HepG2 (cell line): ENCODE measurements around the gene RAD17. TPM values are rescaled to one million over a fixed set of nuclear protein-coding genes. Genes with fewer than 3 reads are reported as not detected.
A peak's percentile ranks its signal among the peaks of the same experiment; 100 is the strongest.

Experiments used
- ARID4A ChIP-seq: sonication (generic); formaldehyde crosslinking; IDR thresholded peaks from 2 replicates; pipeline ENCODE4 v1.5.0; 2020; ENCODE audit warnings: mild to moderate bottlenecking, missing genetic modification reagents, borderline replicate concordance
- FOXP4 ChIP-seq: sonication (generic); formaldehyde crosslinking; IDR thresholded peaks from 2 replicates; pipeline ENCODE4 v1.4.0; 2020; ENCODE audit warnings: missing genetic modification reagents
- HBP1 ChIP-seq: IDR thresholded peaks from 2 replicates; pipeline ENCODE4 v1.6.1; 2016; ENCODE audit warnings: low read depth, control low read depth
- HDAC2 ChIP-seq: sonication (generic); formaldehyde crosslinking; IDR thresholded peaks from 2 replicates; pipeline ENCODE4 v1.4.0; 2020; ENCODE audit warnings: missing genetic modification reagents
- MED13 ChIP-seq: sonication (generic); formaldehyde crosslinking; IDR thresholded peaks from 2 replicates; pipeline ENCODE4 v1.5.0; 2020; ENCODE audit warnings: missing genetic modification reagents
- MEIS2 ChIP-seq: sonication (generic); formaldehyde crosslinking; IDR thresholded peaks from 2 replicates; pipeline ENCODE4 v1.9.0; 2021; ENCODE audit warnings: mild to moderate bottlenecking, missing genetic modification reagents
- POGZ ChIP-seq: sonication (generic); formaldehyde crosslinking; IDR thresholded peaks from 2 replicates; pipeline ENCODE4 v1.4.0; 2020; ENCODE audit warnings: mild to moderate bottlenecking, missing genetic modification reagents
- RBFOX2 ChIP-seq: fragments of 200-400 bp; formaldehyde crosslinking; IDR thresholded peaks from 2 replicates; pipeline ENCODE4 v1.6.1; 2017; ENCODE audit warnings: low read depth, mild to moderate bottlenecking, low read length
- RNF219 ChIP-seq: sonication (generic); formaldehyde crosslinking; IDR thresholded peaks from 2 replicates; pipeline ENCODE4 v1.5.0; 2020; ENCODE audit warnings: mild to moderate bottlenecking, missing genetic modification reagents
- SOX13 ChIP-seq, 3 experiments: fragments of 450-650 bp in 1 of 3; sonication (generic) in 1 of 3; formaldehyde crosslinking in 1 of 3; IDR thresholded peaks in 2 of 3; conservative IDR thresholded peaks in 1 of 3; 2 replicates each; pipeline versions ENCODE4 v1.5.0 to v1.6.1; 2016 to 2020; ENCODE audit warnings: antibody characterized with exemption in 1 of 3, mild to moderate bottlenecking in 1 of 3, missing compliant biosample characterization in 1 of 3, missing genetic modification reagents in 1 of 3, moderate library complexity in 1 of 3
- SYNCRIP ChIP-seq: fragments of 200-400 bp; formaldehyde crosslinking; IDR thresholded peaks from 2 replicates; pipeline ENCODE4 v1.6.1; 2018; ENCODE audit warnings: mild to moderate bottlenecking, low read depth, low read length; ENCODE audit not compliant: insufficient read depth
- TBX3 ChIP-seq: fragments of 450-650 bp; IDR thresholded peaks from 2 replicates; pipeline ENCODE4 v1.6.1; 2017; ENCODE audit warnings: antibody characterized with exemption, mild to moderate bottlenecking, inconsistent platforms, borderline replicate concordance
- THAP7 ChIP-seq: sonication (generic); formaldehyde crosslinking; IDR thresholded peaks from 2 replicates; pipeline ENCODE4 v1.8.1; 2023; ENCODE audit warnings: mild to moderate bottlenecking, missing genetic modification reagents
- WIZ ChIP-seq: sonication (generic); formaldehyde crosslinking; IDR thresholded peaks from 2 replicates; pipeline ENCODE4 v1.5.1; 2020; ENCODE audit warnings: mild to moderate bottlenecking, missing genetic modification reagents
- ZNF224 ChIP-seq: sonication (generic); formaldehyde crosslinking; IDR thresholded peaks from 2 replicates; pipeline ENCODE4 v1.5.0; 2020; ENCODE audit warnings: mild to moderate bottlenecking, missing genetic modification reagents
- ZNF282 ChIP-seq: fragments of 450-650 bp; IDR thresholded peaks from 2 replicates; pipeline ENCODE4 v1.6.1; 2018; ENCODE audit not compliant: partially characterized antibody
- ZNF670 ChIP-seq: sonication (generic); formaldehyde crosslinking; IDR thresholded peaks from 2 replicates; pipeline ENCODE4 v1.8.0; 2022; ENCODE audit warnings: mild to moderate bottlenecking, missing genetic modification reagents, borderline replicate concordance
- polyA plus RNA-seq, 8 experiments: library from polyadenylated mRNA; depleted of rRNA in 3 of 8; stranded (reverse) in 7 of 8; unstranded in 1 of 8; fragments of >200 nt; fragmentation: Illumina TruSeq in 4 of 8; extraction: Trizol in 4 of 8; gene quantifications; 2 replicates each; pipeline versions ENCODE4 v1.2.1 to v1.2.3, GENCODE V29; 2011 to 2016; ENCODE audit warnings: low read depth in 4 of 8, missing spikeins in 1 of 8, mixed read lengths in 1 of 8; ENCODE audit not compliant: insufficient read depth in 1 of 8
- total RNA-seq, 5 experiments: library from RNA; depleted of rRNA; stranded (reverse); fragments of >200 nt; fragmentation: Illumina TruSeq; extraction: Trizol; gene quantifications; 2 replicates each; pipeline ENCODE4 v1.2.3, GENCODE V29; 2016; ENCODE audit warnings: low read depth in 1 of 5

RAD17 gene
- total and polyA plus RNA-seq, 2 of the 13 experiments (the other 11 are each of a cell fraction or from before 2014, with no cell fraction given): 24.0 to 25.9 TPM

GRCh38 chr5:69369340-69370121 is at the start of gene RAD17, which contains the start of the genes AK6 and TAF9 (continued):
- TF ChIP-seq THAP7 (CRISPR knock-in tag): peak; percentile 39; the same call in 1 of the 2 replicates
- no peak; the same call in 1 of the 2 replicates for TF ChIP-seq WIZ (CRISPR knock-in tag)
- TF ChIP-seq ZNF224 (CRISPR knock-in tag): peak; percentile 29; the same call in 1 of the 2 replicates
- TF ChIP-seq SOX13 (IDR thresholded peaks at IDR 0.05): peak; percentile 12; the same call in 1 of the 2 replicates
- TF ChIP-seq SOX13 (CRISPR knock-in tag; conservative IDR thresholded peaks at IDR 0.05 in 1 of 2, IDR thresholded peaks at IDR 0.05 in 1 of 2): 0 out of 4 replicates have a peak, but pooled peaks of 1 of the 2 experiments have one; percentile 21
- TF ChIP-seq TBX3: peak; percentile 75; the same call in 1 of the 2 replicates
- TF ChIP-seq POGZ: peak; percentile 89
- no peak for TF ChIP-seq MEIS2 (CRISPR knock-in tag)
- TF ChIP-seq FOXP4 (CRISPR knock-in tag): peak; percentile 24; the same call in 1 of the 2 replicates
- TF ChIP-seq RNF219 (CRISPR knock-in tag): no peak
- no peak for TF ChIP-seq ZNF282
- TF ChIP-seq SYNCRIP: no peak
- TF ChIP-seq MED13 (CRISPR knock-in tag): 0 out of 2 replicates have a peak, but pooled peaks have one; percentile 37
- TF ChIP-seq HBP1 (CRISPR knock-in tag): peak; percentile 53
- TF ChIP-seq ARID4A: peak; percentile 93
- TF ChIP-seq RBFOX2: peak; percentile 99
- TF ChIP-seq ZNF670 (CRISPR knock-in tag): peak; percentile 56
- TF ChIP-seq HDAC2 (CRISPR knock-in tag): peak; percentile 68
